Heart right ventricle (tissue), 16 donors: ENCODE results near the gene MCTP1. TPM values are rescaled to one million over a fixed set of nuclear protein-coding genes. Genes with fewer than 3 reads are reported as not detected.

Experiments
- ATAC-seq, 8 donors: fragments of 200-7000 bp; cut with Tn5 transposase; one replicate each; pipeline ENCODE4 v1.9.1; 2020; ENCODE audit warnings: mild to moderate bottlenecking in 8 of 8, moderate library complexity in 8 of 8, moderate number of reproducible peaks in 1 of 8
- DNase-seq, 2 donors: peaks; one replicate each; pipeline ENCODE4 v3.0.0-alpha.2; 2020
- H3K27ac ChIP-seq, 10 donors: fragments of 200-600 bp; sonication (generic) in 2 of 10; one replicate each; pipeline versions ENCODE4 v1.5.0 to v1.8.0; 2020 to 2022; ENCODE audit warnings: mild to moderate bottlenecking in 3 of 10
- H3K27me3 ChIP-seq, 7 donors: fragments of 200-600 bp; one replicate each; pipeline ENCODE4 v1.8.0; 2021 to 2022; ENCODE audit warnings: mild to moderate bottlenecking in 2 of 7
- H3K36me3 ChIP-seq, 9 donors: fragments of 200-600 bp; sonication (generic) in 1 of 9; one replicate each; pipeline versions ENCODE4 v1.5.0 to v1.8.0; 2020 to 2022; ENCODE audit warnings: mild to moderate bottlenecking in 2 of 9
- H3K4me1 ChIP-seq, 9 donors: fragments of 200-600 bp; sonication (generic) in 1 of 9; one replicate each; pipeline versions ENCODE4 v1.5.0 to v1.8.0; 2020 to 2022; ENCODE audit warnings: mild to moderate bottlenecking in 4 of 9
- H3K4me3 ChIP-seq, 10 donors: fragments of 200-600 bp; sonication (generic) in 2 of 10; one replicate each; pipeline versions ENCODE4 v1.5.0 to v1.8.0; 2020 to 2022; ENCODE audit warnings: mild to moderate bottlenecking in 7 of 10, moderate library complexity in 2 of 10
- H3K9me3 ChIP-seq, 11 donors: fragments of 200-600 bp in 10 of 11; sonication (generic) in 2 of 11; one replicate each; pipeline versions ENCODE4 v1.5.0 to v1.8.0; 2013 to 2022; ENCODE audit warnings: mild to moderate bottlenecking in 2 of 11, control low read depth in 1 of 11, moderate library complexity in 1 of 11
- CTCF ChIP-seq, 9 donors: fragments of 200-600 bp; sonication (generic) in 2 of 9; IDR thresholded peaks; one replicate each; pipeline versions ENCODE4 v1.5.0 to v1.8.0; 2021 to 2022; ENCODE audit warnings: antibody characterized with exemption in 9 of 9, mild to moderate bottlenecking in 5 of 9, moderate library complexity in 1 of 9
- WGBS, 2 donors: extraction: QIAGEN DNeasy Blood & Tissue Kit; methylation state at CpG; one replicate each; pipeline ENCODE4 v1.1.7; 2013; ENCODE audit warnings: inconsistent platforms in 1 of 2; 5-methylcytosine and 5-hydroxymethylcytosine counted together
- intact Hi-C, 10 donors: fragments of 100-400 bp; cut with DNase I; formaldehyde crosslinking; loops; one replicate each; pipeline versions ENCODE4 v1.11.1 to v1.14.2; 2022
- polyA plus RNA-seq, 2 donors: library from polyadenylated mRNA; stranded (reverse); fragments of 200-250 nt; gene quantifications; one replicate each; pipeline ENCODE4 v1.2.3, GENCODE V29; 2013
- total RNA-seq, 10 donors: library from RNA; stranded (reverse); fragmentation: NEBNext Ultra II Directional in 3 of 10; extraction: Animal tissue kit (Norgen Biotek cat#: 25700) in 3 of 10; gene quantifications; one replicate each; pipeline versions ENCODE4 v1.2.1 to v1.2.4, GENCODE V29; 2021 to 2023
- donor health status: Arrhythmogenic right ventricular cardiomyopathy.
- donor health status: ischemic (EF 13 %, LVEDD 7.1; RV severe dilation, severe dysfunction).
- donor health status: healthy with polysubstance abuse.
- donor health status: DM: no; HTN: yes; CAD: no.
- donor health status: DM: no; HTN: no; CAD: no.
- donor health status: ischemic (EF 25% LVEDD 6.9; RV normal size, moderate dysfunction).
- donor health status: ischemic (EF 25% LVEDD 5.7; RV mildly dilated, moderate dysfunction).
- donor health status: healthy.
- donor health status: DM: yes; HTN: yes; CAD: no.
- donor health status: Ischemic cardiomyopathy.
- donor health status: ischemic (EF 35%, LVEDD 5.7; RV mildly dilated, moderate dysfunction).
- donor health status: nonischemic (EF 11% LVEDD 7.7; RV severe dilation, severe dysfunction).
- donor health status: DM: yes; HTN: yes; CAD: no.
- donor health status: PGD.
- donor health status: ischemic (EF 29% LVEDD 5.4; RV normal size, mild dysfunction).
- donor health status: nonischemic (EF 23%, LVEDD 6.1; RV moderate dilation, normal function).

Gene MCTP1
- total and polyA plus RNA-seq, 12 donors = 1.3 to 19.7 (median 5.3) TPM

- DNase-seq (no peak), ATAC-seq (no peak)
- TF ChIP-seq CTCF (IDR thresholded peaks at IDR 0.05) = no peak
- Histone ChIP-seq H3K27ac (no peak overlapping the region), H3K27me3 (no peaks in the 10 kb centered on the region), H3K4me1 (no peaks in the 10 kb centered on the region), H3K36me3 (no peaks in the 10 kb centered on the region), H3K9me3 (peaks cover 0 to 23% (median 0%) of the 10 kb centered on the region in 11 donors), H3K4me3 (no peak overlapping the region)
- intact Hi-C loops = no loop called here
- 79 to 80% methylated on average over 3 of the region's 3 CpGs for WGBS, 2 donors
These were observed 109.8 kb downstream of the MCTP1 start for GRCh38 chr5:95175106-95175505.

GRCh38 chr5:95172659-95173058 is 112.2 kb downstream of the MCTP1 start:
- ATAC-seq (no peak), DNase-seq (no peak)
- H3K4me3 ChIP-seq = no peak overlapping the region
- intact Hi-C loops = no loop called here
- no peaks in the 10 kb centered on the region for H3K36me3 ChIP-seq
- no peak for TF ChIP-seq CTCF (IDR thresholded peaks at IDR 0.05)
- no peaks in the 10 kb centered on the region for H3K27me3 ChIP-seq
- no peaks in the 10 kb centered on the region for H3K4me1 ChIP-seq
- no peak overlapping the region for H3K27ac ChIP-seq
- peaks cover 0 to 25% (median 4%) of the 10 kb centered on the region in 11 donors for H3K9me3 ChIP-seq

GRCh38 chr5:95164861-95165260 is 120.0 kb downstream of the MCTP1 start:
- peaks cover 0 to 11% (median 0%) of the 10 kb centered on the region in 11 donors for H3K9me3 ChIP-seq
- H3K36me3 ChIP-seq = no peaks in the 10 kb centered on the region
- peaks cover 0 to 10% (median 0%) of the 10 kb centered on the region in 9 donors for H3K4me1 ChIP-seq
- no peak for ATAC-seq
- intact Hi-C loops = no loop called here
- no peaks in the 10 kb centered on the region for H3K27me3 ChIP-seq
- no peak for DNase-seq
- H3K27ac ChIP-seq = no peak overlapping the region
- WGBS, 2 donors = 92 to 98% methylated on average over 2 of the region's 2 CpGs
- no peak overlapping the region for H3K4me3 ChIP-seq
- TF ChIP-seq CTCF (IDR thresholded peaks at IDR 0.05) = no peak

GRCh38 chr5:95163079-95163478 is 121.8 kb downstream of the MCTP1 start:
- H3K4me3 ChIP-seq = no peak overlapping the region
- H3K4me1 ChIP-seq = peaks cover 0 to 10% (median 0%) of the 10 kb centered on the region in 9 donors
- no peaks in the 10 kb centered on the region for H3K27me3 ChIP-seq
- peaks cover 0 to 4% (median 0%) of the 10 kb centered on the region in 11 donors for H3K9me3 ChIP-seq
- no peak for TF ChIP-seq CTCF (IDR thresholded peaks at IDR 0.05)
- no peaks in the 10 kb centered on the region for H3K36me3 ChIP-seq
- intact Hi-C loops = no loop called here
- ATAC-seq (no peak), DNase-seq (no peak)
- H3K27ac ChIP-seq = no peak overlapping the region
